ENCODE data around the gene AVPR2. TPM values are rescaled to one million over a fixed set of nuclear protein-coding genes. Genes with fewer than 3 reads are reported as not detected.

The AVPR2 gene
- total and polyA plus RNA-seq, 10 of the 15 experiments (the other 5 are each of a cell fraction or from before 2014, with no cell fraction given): 0.12 to 0.37 TPM; not detected in 8

- no peak for TF ChIP-seq JUND (IDR thresholded peaks at IDR 0.05; ENCODE audit: low read depth, low read length)
Observed at GRCh38 chrX:153955228-153955732, 50.8 kb downstream of the AVPR2 start (continued).

GRCh38 chrX:153956044-153956907 is 51.8 kb downstream of the AVPR2 start:
- BruUV-seq (replicated peaks): no TSS peak
- SMC1A ChIA-PET (ENCODE audit: uncharacterized antibody, unreplicated experiment): no interaction called here
- POLR2A ChIA-PET: no interaction called here
- DNase-seq (ENCODE audit: low read depth, low spot score) (no peak), FAIRE-seq (no peak), ATAC-seq (no peak)
- no peaks in the 10 kb centered on the region for H3K4me1 ChIP-seq (ENCODE audit: control insufficient read depth, insufficient read depth, low read length)
- H3K36me3 ChIP-seq (ENCODE audit: control insufficient read depth in 2 of 2, insufficient read depth in 2 of 2, low read length in 1 of 2): peaks cover 11 to 78% of the 10 kb centered on the region in 2 experiments
- intact Hi-C loops (cut with micrococcal nuclease; ENCODE audit: unreplicated experiment): no loop called here
- no peak overlapping the region for H3K4me2 ChIP-seq (ENCODE audit: control insufficient read depth, insufficient read depth)
- no peak overlapping the region for H2AFZ ChIP-seq (ENCODE audit: control insufficient read depth, low read depth, low read length)
- H3K9me3 ChIP-seq (replicated peaks; ENCODE audit: control insufficient read depth, insufficient read depth, low read length): no peaks in the 10 kb centered on the region
- H3K27me3 ChIP-seq (replicated peaks in 1 of 2; ENCODE audit: control insufficient read depth in 2 of 2, insufficient read depth in 2 of 2, low read length in 1 of 2): no peaks in the 10 kb centered on the region
- TF ChIP-seq USF1 (IDR thresholded peaks at IDR 0.05; ENCODE audit: borderline replicate concordance, extremely low read length, insufficient read depth, low read depth, low read length) (peak; percentile 6), POLR2A (IDR thresholded peaks at IDR 0.05; ENCODE audit: low read depth, low read length) (peak; percentile 52), JUND (IDR thresholded peaks at IDR 0.05; ENCODE audit: low read depth, low read length) (no peak)
- H3K4me3 ChIP-seq: no peak overlapping the region
- CTCF ChIA-PET: interaction anchor here (1.0 kb wide), 1 partner anchor 11 kb away, joined by 3 read pairs; no protein-coding TSS in a partner anchor
- no peak overlapping the region for H3K9ac ChIP-seq (ENCODE audit: control insufficient read depth, insufficient read depth, low read length)
- in situ Hi-C loops (cut with MboI): no loop called here
- no peaks in the 10 kb centered on the region for H4K20me1 ChIP-seq (ENCODE audit: control insufficient read depth, insufficient read depth)
- RAD21 ChIA-PET (ENCODE audit: unreplicated experiment): no interaction called here
- no peaks in the 10 kb centered on the region; the same call in 1 of the 2 replicates for H3K79me2 ChIP-seq (ENCODE audit: control insufficient read depth, insufficient read depth, low read length)
- WGBS (ENCODE audit: insufficient coverage, insufficient replicate concordance, low lambda C conversion rate, missing lambda C conversion rate): 92% methylated on average over 35 of the region's 35 CpGs
- no peak overlapping the region for H3K27ac ChIP-seq (ENCODE audit: control insufficient read depth, insufficient read depth)

Other genes with a start within 250 kb of the AVPR2 start
Only the 7 nearest of the 18 such genes appear.
- not detected in 2 replicates for gene PDZD4, start 74.1 kb upstream of the AVPR2 start, total RNA-seq (2014; rRNA removed)
- gene PDZD4, start 74.1 kb upstream of the AVPR2 start, total RNA-seq (2014; rRNA removed; fragmentation: Illumina TruSeq; extraction: Trizol): not detected in 2 replicates
- 0.15 TPM in 1 of 2 replicates, not detected in the other for gene PDZD4, start 74.1 kb upstream of the AVPR2 start, total RNA-seq (2021)
- not detected in 2 replicates for gene PDZD4, start 74.1 kb upstream of the AVPR2 start, polyA plus RNA-seq (2011; rRNA removed)
- gene PDZD4, start 74.1 kb upstream of the AVPR2 start, polyA plus RNA-seq (2014; fragmentation: Illumina TruSeq; extraction: Trizol): 0.01 TPM in 1 of 2 replicates, not detected in the other
- gene PDZD4, start 74.1 kb upstream of the AVPR2 start, polyA plus RNA-seq (2014; fragmentation: Nextera tagmentation; extraction: Ambion mirVana): not detected
- 0.05 TPM in 1 of 2 replicates, not detected in the other for gene PDZD4, start 74.1 kb upstream of the AVPR2 start, polyA plus RNA-seq (2014; rRNA removed)
- gene PDZD4, start 74.1 kb upstream of the AVPR2 start, polyA plus RNA-seq (2016; fragmentation: Nextera tagmentation; extraction: Ambion mirVana): under 1 TPM in 1 of 2 experiments, not detected in 1; 0.04 TPM
- gene L1CAM, start 18.5 kb upstream of the AVPR2 start, total RNA-seq (2014; rRNA removed): not detected in 2 replicates
- not detected in 2 replicates for gene L1CAM, start 18.5 kb upstream of the AVPR2 start, total RNA-seq (2014; rRNA removed; fragmentation: Illumina TruSeq; extraction: Trizol)
- gene L1CAM, start 18.5 kb upstream of the AVPR2 start, total RNA-seq (2021): 0.24 and 0.64 TPM in 2 replicates
- gene L1CAM, start 18.5 kb upstream of the AVPR2 start, polyA plus RNA-seq (2011; rRNA removed): 0.12 and 0.22 TPM in 2 replicates
- not detected in 2 replicates for gene L1CAM, start 18.5 kb upstream of the AVPR2 start, polyA plus RNA-seq (2014; fragmentation: Illumina TruSeq; extraction: Trizol)
- gene L1CAM, start 18.5 kb upstream of the AVPR2 start, polyA plus RNA-seq (2014; fragmentation: Nextera tagmentation; extraction: Ambion mirVana): not detected
- gene L1CAM, start 18.5 kb upstream of the AVPR2 start, polyA plus RNA-seq (2014; rRNA removed): 0.01 TPM in 1 of 2 replicates, not detected in the other
- under 1 TPM; 0.05 to 0.09 TPM for gene L1CAM, start 18.5 kb upstream of the AVPR2 start, polyA plus RNA-seq (2016; fragmentation: Nextera tagmentation; extraction: Ambion mirVana)
- gene ARHGAP4, start 21.6 kb downstream of the AVPR2 start, total RNA-seq (2014; rRNA removed): 77.1 and 92.8 TPM in 2 replicates
- gene ARHGAP4, start 21.6 kb downstream of the AVPR2 start, total RNA-seq (2014; rRNA removed; fragmentation: Illumina TruSeq; extraction: Trizol): 19.0 and 19.5 TPM in 2 replicates
- 112 and 120 TPM in 2 replicates for gene ARHGAP4, start 21.6 kb downstream of the AVPR2 start, total RNA-seq (2021)
- gene ARHGAP4, start 21.6 kb downstream of the AVPR2 start, polyA plus RNA-seq (2011; rRNA removed): 8.5 and 22.0 TPM in 2 replicates
- gene ARHGAP4, start 21.6 kb downstream of the AVPR2 start, polyA plus RNA-seq (2014; fragmentation: Illumina TruSeq; extraction: Trizol): 2.2 and 14.6 TPM in 2 replicates
- gene ARHGAP4, start 21.6 kb downstream of the AVPR2 start, polyA plus RNA-seq (2014; fragmentation: Nextera tagmentation; extraction: Ambion mirVana): 1 to 10 TPM in 1 of 2 experiments, under 1 TPM in 1; 0.71 to 6.0 TPM
- gene ARHGAP4, start 21.6 kb downstream of the AVPR2 start, polyA plus RNA-seq (2014; rRNA removed): 102 and 116 TPM in 2 replicates
- gene ARHGAP4, start 21.6 kb downstream of the AVPR2 start, polyA plus RNA-seq (2016; fragmentation: Nextera tagmentation; extraction: Ambion mirVana): 10 to 100 TPM; 66.6 to 81.6 TPM
- gene NAA10, start 30.4 kb downstream of the AVPR2 start, total RNA-seq (2014; rRNA removed): 82.6 and 100 TPM in 2 replicates
- gene NAA10, start 30.4 kb downstream of the AVPR2 start, total RNA-seq (2014; rRNA removed; fragmentation: Illumina TruSeq; extraction: Trizol): 59.6 and 69.5 TPM in 2 replicates
- 113 and 123 TPM in 2 replicates for gene NAA10, start 30.4 kb downstream of the AVPR2 start, total RNA-seq (2021)
- gene NAA10, start 30.4 kb downstream of the AVPR2 start, polyA plus RNA-seq (2011; rRNA removed): 25.4 and 45.1 TPM in 2 replicates
- 88.7 and 97.7 TPM in 2 replicates for gene NAA10, start 30.4 kb downstream of the AVPR2 start, polyA plus RNA-seq (2014; fragmentation: Illumina TruSeq; extraction: Trizol)
- 10 to 100 TPM in 1 of 2 experiments, 1 to 10 TPM in 1; 7.9 to 26.6 TPM for gene NAA10, start 30.4 kb downstream of the AVPR2 start, polyA plus RNA-seq (2014; fragmentation: Nextera tagmentation; extraction: Ambion mirVana)
- 158 TPM in 2 replicates for gene NAA10, start 30.4 kb downstream of the AVPR2 start, polyA plus RNA-seq (2014; rRNA removed)
- gene NAA10, start 30.4 kb downstream of the AVPR2 start, polyA plus RNA-seq (2016; fragmentation: Nextera tagmentation; extraction: Ambion mirVana): 100 to 1,000 TPM; 209 to 212 TPM
- gene RENBP, start 40.0 kb downstream of the AVPR2 start, total RNA-seq (2014; rRNA removed): 2.1 and 2.2 TPM in 2 replicates
- gene RENBP, start 40.0 kb downstream of the AVPR2 start, total RNA-seq (2014; rRNA removed; fragmentation: Illumina TruSeq; extraction: Trizol): 1.6 and 1.8 TPM in 2 replicates
- gene RENBP, start 40.0 kb downstream of the AVPR2 start, total RNA-seq (2021): 4.9 and 6.8 TPM in 2 replicates
- gene RENBP, start 40.0 kb downstream of the AVPR2 start, polyA plus RNA-seq (2011; rRNA removed): 1.1 and 1.6 TPM in 2 replicates
- 0.19 and 1.3 TPM in 2 replicates for gene RENBP, start 40.0 kb downstream of the AVPR2 start, polyA plus RNA-seq (2014; fragmentation: Illumina TruSeq; extraction: Trizol)
- not detected for gene RENBP, start 40.0 kb downstream of the AVPR2 start, polyA plus RNA-seq (2014; fragmentation: Nextera tagmentation; extraction: Ambion mirVana)
- gene RENBP, start 40.0 kb downstream of the AVPR2 start, polyA plus RNA-seq (2014; rRNA removed): 4.0 and 4.5 TPM in 2 replicates
- under 1 TPM in 1 of 2 experiments, not detected in 1; 0.36 TPM for gene RENBP, start 40.0 kb downstream of the AVPR2 start, polyA plus RNA-seq (2016; fragmentation: Nextera tagmentation; extraction: Ambion mirVana)
- gene HCFC1, start 67.1 kb downstream of the AVPR2 start, total RNA-seq (2014; rRNA removed): 18.8 and 25.5 TPM in 2 replicates
- gene HCFC1, start 67.1 kb downstream of the AVPR2 start, total RNA-seq (2014; rRNA removed; fragmentation: Illumina TruSeq; extraction: Trizol): 8.8 and 10.6 TPM in 2 replicates
- gene HCFC1, start 67.1 kb downstream of the AVPR2 start, total RNA-seq (2021): 86.1 and 92.7 TPM in 2 replicates
- 2.3 and 4.1 TPM in 2 replicates for gene HCFC1, start 67.1 kb downstream of the AVPR2 start, polyA plus RNA-seq (2011; rRNA removed)
- 7.4 and 21.5 TPM in 2 replicates for gene HCFC1, start 67.1 kb downstream of the AVPR2 start, polyA plus RNA-seq (2014; fragmentation: Illumina TruSeq; extraction: Trizol)
- gene HCFC1, start 67.1 kb downstream of the AVPR2 start, polyA plus RNA-seq (2014; fragmentation: Nextera tagmentation; extraction: Ambion mirVana): 1 to 10 TPM; 3.9 to 7.6 TPM
- gene HCFC1, start 67.1 kb downstream of the AVPR2 start, polyA plus RNA-seq (2014; rRNA removed): 32.0 and 45.1 TPM in 2 replicates
- gene HCFC1, start 67.1 kb downstream of the AVPR2 start, polyA plus RNA-seq (2016; fragmentation: Nextera tagmentation; extraction: Ambion mirVana): 10 to 100 TPM; 39.3 to 39.8 TPM
- gene TMEM187, start 68.1 kb downstream of the AVPR2 start, total RNA-seq (2014; rRNA removed): 5.0 and 8.5 TPM in 2 replicates
- 1.6 and 1.7 TPM in 2 replicates for gene TMEM187, start 68.1 kb downstream of the AVPR2 start, total RNA-seq (2014; rRNA removed; fragmentation: Illumina TruSeq; extraction: Trizol)
- 6.1 and 6.3 TPM in 2 replicates for gene TMEM187, start 68.1 kb downstream of the AVPR2 start, total RNA-seq (2021)
- gene TMEM187, start 68.1 kb downstream of the AVPR2 start, polyA plus RNA-seq (2011; rRNA removed): 3.0 and 4.2 TPM in 2 replicates
- 0.36 and 0.88 TPM in 2 replicates for gene TMEM187, start 68.1 kb downstream of the AVPR2 start, polyA plus RNA-seq (2014; fragmentation: Illumina TruSeq; extraction: Trizol)
- under 1 TPM; 0.45 to 0.99 TPM for gene TMEM187, start 68.1 kb downstream of the AVPR2 start, polyA plus RNA-seq (2014; fragmentation: Nextera tagmentation; extraction: Ambion mirVana)
- 5.6 and 7.0 TPM in 2 replicates for gene TMEM187, start 68.1 kb downstream of the AVPR2 start, polyA plus RNA-seq (2014; rRNA removed)
- gene TMEM187, start 68.1 kb downstream of the AVPR2 start, polyA plus RNA-seq (2016; fragmentation: Nextera tagmentation; extraction: Ambion mirVana): 1 to 10 TPM; 4.0 to 4.8 TPM